Measurements from ENCODE around the gene GRIFIN.

GRCh38 chr7:2521952-2522591 lies 45.9 kb upstream of the GRIFIN start:
- TF ChIP-seq ZNF263 (CRISPR knock-in tag; IDR thresholded peaks at IDR 0.05; ENCODE audit: borderline replicate concordance) (no peak), ZFP91 (CRISPR knock-in tag; IDR thresholded peaks at IDR 0.05) (no peak), YY1 (IDR thresholded peaks at IDR 0.05; ENCODE audit: borderline replicate concordance in 1 of 3, control insufficient read depth in 1 of 3, extremely low read depth in 1 of 3, insufficient read depth in 3 of 3, insufficient read length in 1 of 3, insufficient replicate concordance in 2 of 3, low read depth in 1 of 3, low read length in 2 of 3) (no peak), CTCF (IDR thresholded peaks at IDR 0.05 in 2 of 3, conservative IDR thresholded peaks at IDR 0.05 in 1 of 3; ENCODE audit: insufficient read depth in 2 of 3, low read depth in 1 of 3, low read length in 3 of 3) (no peak), ZNF274 (IDR thresholded peaks at IDR 0.05; ENCODE audit: borderline replicate concordance, low read depth, low read length) (no peak), TCF15 (CRISPR knock-in tag; IDR thresholded peaks at IDR 0.05) (no peak), PURB (CRISPR knock-in tag; IDR thresholded peaks at IDR 0.05; ENCODE audit: low read depth) (no peak), E2F4 (CRISPR knock-in tag; IDR thresholded peaks at IDR 0.05; ENCODE audit: low read depth) (no peak), ZBTB7A (IDR thresholded peaks at IDR 0.05; ENCODE audit: borderline replicate concordance, control insufficient read depth, low read depth, low read length) (0 out of 2 replicates have a peak, but pooled peaks have one; percentile 34), EZH2 (IDR thresholded peaks at IDR 0.05; ENCODE audit: borderline replicate concordance, low read depth, low read length) (no peak), SMARCC2 (IDR thresholded peaks at IDR 0.05; ENCODE audit: low read depth) (no peak), FOXK1 (CRISPR knock-in tag; IDR thresholded peaks at IDR 0.05; ENCODE audit: borderline replicate concordance) (no peak), RBM39 (optimal IDR thresholded peaks at IDR 0.05; ENCODE audit: low read depth, low read length) (no peak)
